Measurements from ENCODE around the gene NDC80. TPM values are rescaled to one million over a fixed set of nuclear protein-coding genes. Genes with fewer than 3 reads are reported as not detected.

The NDC80 gene
- total and polyA plus RNA-seq, 9 of the 15 experiments (the other 6 are each of a cell fraction or from before 2014, with no cell fraction given), result 65.2 to 97.9 (median 83.3) TPM

DNA sequence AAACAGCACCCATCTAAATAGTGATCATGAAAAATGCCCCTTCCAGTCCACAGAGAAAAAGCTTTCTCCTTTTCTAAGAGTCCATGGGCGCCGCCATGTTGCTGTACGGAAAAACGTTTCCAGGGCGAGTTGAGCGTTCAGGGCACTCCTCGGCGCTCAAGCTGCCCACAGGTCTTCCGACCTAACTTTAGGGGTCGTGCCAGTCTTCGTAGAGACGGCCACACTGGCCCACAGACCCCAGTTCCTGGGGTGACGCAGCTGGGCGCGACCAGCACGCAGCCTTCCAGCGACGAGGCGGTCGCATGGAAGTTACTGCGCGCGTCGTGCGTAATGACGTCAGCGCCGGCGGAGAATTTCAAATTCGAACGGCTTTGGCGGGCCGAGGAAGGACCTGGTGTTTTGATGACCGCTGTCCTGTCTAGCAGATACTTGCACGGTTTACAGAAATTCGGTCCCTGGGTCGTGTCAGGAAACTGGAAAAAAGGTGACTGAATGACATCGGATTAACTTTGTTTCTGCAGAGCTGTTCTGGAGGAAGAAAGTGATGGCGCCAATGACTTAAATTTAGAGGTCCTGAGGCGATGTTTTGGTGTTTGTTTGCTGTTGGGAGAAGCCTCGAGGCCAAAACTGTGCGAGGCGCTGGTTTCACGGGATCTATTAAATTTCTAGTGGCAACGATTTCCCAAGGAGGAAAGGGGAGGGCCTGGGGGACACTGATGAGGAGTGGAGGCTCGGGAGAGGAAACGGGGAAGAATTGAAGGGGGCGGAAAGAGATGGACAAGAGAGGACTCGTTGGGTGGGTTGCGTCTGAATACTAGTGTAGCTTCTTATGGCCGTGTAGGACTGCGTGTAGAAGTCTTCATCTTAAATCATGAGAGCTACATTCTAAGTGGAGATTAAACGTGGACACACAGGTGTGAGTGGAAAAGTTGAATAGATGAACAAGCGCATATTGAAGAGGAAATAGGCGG is at the start of gene NDC80, which contains the start of gene METTL4 (continued):
- TF ChIP-seq, protein P1, sequence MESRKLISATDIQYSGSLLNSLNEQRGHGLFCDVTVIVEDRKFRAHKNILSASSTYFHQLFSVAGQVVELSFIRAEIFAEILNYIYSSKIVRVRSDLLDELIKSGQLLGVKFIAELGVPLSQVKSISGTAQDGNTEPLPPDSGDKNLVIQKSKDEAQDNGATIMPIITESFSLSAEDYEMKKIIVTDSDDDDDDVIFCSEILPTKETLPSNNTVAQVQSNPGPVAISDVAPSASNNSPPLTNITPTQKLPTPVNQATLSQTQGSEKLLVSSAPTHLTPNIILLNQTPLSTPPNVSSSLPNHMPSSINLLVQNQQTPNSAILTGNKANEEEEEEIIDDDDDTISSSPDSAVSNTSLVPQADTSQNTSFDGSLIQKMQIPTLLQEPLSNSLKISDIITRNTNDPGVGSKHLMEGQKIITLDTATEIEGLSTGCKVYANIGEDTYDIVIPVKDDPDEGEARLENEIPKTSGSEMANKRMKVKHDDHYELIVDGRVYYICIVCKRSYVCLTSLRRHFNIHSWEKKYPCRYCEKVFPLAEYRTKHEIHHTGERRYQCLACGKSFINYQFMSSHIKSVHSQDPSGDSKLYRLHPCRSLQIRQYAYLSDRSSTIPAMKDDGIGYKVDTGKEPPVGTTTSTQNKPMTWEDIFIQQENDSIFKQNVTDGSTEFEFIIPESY (CRISPR knock-in tag; IDR thresholded peaks at IDR 0.05), result no peak
- peak; percentile 22; the same call in 1 of the 2 replicates for TF ChIP-seq BCOR (IDR thresholded peaks at IDR 0.05)
- TF ChIP-seq, protein P2, sequence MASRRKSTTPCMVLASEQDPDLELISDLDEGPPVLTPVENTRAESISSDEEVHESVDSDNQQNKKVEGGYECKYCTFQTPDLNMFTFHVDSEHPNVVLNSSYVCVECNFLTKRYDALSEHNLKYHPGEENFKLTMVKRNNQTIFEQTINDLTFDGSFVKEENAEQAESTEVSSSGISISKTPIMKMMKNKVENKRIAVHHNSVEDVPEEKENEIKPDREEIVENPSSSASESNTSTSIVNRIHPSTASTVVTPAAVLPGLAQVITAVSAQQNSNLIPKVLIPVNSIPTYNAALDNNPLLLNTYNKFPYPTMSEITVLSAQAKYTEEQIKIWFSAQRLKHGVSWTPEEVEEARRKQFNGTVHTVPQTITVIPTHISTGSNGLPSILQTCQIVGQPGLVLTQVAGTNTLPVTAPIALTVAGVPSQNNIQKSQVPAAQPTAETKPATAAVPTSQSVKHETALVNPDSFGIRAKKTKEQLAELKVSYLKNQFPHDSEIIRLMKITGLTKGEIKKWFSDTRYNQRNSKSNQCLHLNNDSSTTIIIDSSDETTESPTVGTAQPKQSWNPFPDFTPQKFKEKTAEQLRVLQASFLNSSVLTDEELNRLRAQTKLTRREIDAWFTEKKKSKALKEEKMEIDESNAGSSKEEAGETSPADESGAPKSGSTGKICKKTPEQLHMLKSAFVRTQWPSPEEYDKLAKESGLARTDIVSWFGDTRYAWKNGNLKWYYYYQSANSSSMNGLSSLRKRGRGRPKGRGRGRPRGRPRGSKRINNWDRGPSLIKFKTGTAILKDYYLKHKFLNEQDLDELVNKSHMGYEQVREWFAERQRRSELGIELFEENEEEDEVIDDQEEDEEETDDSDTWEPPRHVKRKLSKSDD (conservative IDR thresholded peaks at IDR 0.05; ENCODE audit: low read length), result peak; percentile 69; the same call in 1 of the 2 replicates
- TF ChIP-seq ZNF197 (CRISPR knock-in tag; IDR thresholded peaks at IDR 0.05; ENCODE audit: low read depth), result no peak
- TF ChIP-seq ZNF644 (tag; IDR thresholded peaks at IDR 0.05; ENCODE audit: low read depth), result peak; percentile 88
- TF ChIP-seq JUN (IDR thresholded peaks at IDR 0.05; ENCODE audit: borderline replicate concordance, low read depth, low read length), result peak; percentile 90
- TF ChIP-seq JUN (CRISPR knock-in tag; IDR thresholded peaks at IDR 0.05; ENCODE audit: borderline replicate concordance), result 0 out of 2 replicates have a peak, but pooled peaks have one; percentile 33
- TF ChIP-seq RFX1 (IDR thresholded peaks at IDR 0.05), result no peak
- TF ChIP-seq, protein P3, sequence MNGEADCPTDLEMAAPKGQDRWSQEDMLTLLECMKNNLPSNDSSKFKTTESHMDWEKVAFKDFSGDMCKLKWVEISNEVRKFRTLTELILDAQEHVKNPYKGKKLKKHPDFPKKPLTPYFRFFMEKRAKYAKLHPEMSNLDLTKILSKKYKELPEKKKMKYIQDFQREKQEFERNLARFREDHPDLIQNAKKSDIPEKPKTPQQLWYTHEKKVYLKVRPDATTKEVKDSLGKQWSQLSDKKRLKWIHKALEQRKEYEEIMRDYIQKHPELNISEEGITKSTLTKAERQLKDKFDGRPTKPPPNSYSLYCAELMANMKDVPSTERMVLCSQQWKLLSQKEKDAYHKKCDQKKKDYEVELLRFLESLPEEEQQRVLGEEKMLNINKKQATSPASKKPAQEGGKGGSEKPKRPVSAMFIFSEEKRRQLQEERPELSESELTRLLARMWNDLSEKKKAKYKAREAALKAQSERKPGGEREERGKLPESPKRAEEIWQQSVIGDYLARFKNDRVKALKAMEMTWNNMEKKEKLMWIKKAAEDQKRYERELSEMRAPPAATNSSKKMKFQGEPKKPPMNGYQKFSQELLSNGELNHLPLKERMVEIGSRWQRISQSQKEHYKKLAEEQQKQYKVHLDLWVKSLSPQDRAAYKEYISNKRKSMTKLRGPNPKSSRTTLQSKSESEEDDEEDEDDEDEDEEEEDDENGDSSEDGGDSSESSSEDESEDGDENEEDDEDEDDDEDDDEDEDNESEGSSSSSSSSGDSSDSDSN (IDR thresholded peaks at IDR 0.05; ENCODE audit: borderline replicate concordance in 1 of 2, low read depth in 2 of 2, low read length in 2 of 2), result 0 out of 4 replicates have a peak, but pooled peaks have one; percentile 19 to 43
- TF ChIP-seq, protein P4, sequence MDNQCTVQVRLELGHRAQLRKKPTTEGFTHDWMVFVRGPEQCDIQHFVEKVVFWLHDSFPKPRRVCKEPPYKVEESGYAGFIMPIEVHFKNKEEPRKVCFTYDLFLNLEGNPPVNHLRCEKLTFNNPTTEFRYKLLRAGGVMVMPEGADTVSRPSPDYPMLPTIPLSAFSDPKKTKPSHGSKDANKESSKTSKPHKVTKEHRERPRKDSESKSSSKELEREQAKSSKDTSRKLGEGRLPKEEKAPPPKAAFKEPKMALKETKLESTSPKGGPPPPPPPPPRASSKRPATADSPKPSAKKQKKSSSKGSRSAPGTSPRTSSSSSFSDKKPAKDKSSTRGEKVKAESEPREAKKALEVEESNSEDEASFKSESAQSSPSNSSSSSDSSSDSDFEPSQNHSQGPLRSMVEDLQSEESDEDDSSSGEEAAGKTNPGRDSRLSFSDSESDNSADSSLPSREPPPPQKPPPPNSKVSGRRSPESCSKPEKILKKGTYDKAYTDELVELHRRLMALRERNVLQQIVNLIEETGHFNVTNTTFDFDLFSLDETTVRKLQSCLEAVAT (IDR thresholded peaks at IDR 0.05), result peak; percentile 72 to 85; a peak in 3 of 4 replicates
- peak; percentile 96 to 98 (median 97) for TF ChIP-seq YY1 (IDR thresholded peaks at IDR 0.05; ENCODE audit: borderline replicate concordance in 1 of 3, control insufficient read depth in 1 of 3, extremely low read depth in 1 of 3, insufficient read depth in 3 of 3, insufficient read length in 1 of 3, insufficient replicate concordance in 2 of 3, low read depth in 1 of 3, low read length in 2 of 3)
- no peak for TF ChIP-seq ZNF316 (IDR thresholded peaks at IDR 0.05)
- peak; percentile 69 for TF ChIP-seq HNRNPLL (IDR thresholded peaks at IDR 0.05; ENCODE audit: low read depth, low read length, poor library complexity, severe bottlenecking)
- no peak for TF ChIP-seq RFX5 (IDR thresholded peaks at IDR 0.05; ENCODE audit: low read depth, low read length)
- no peak for TF ChIP-seq ZNF444 (CRISPR knock-in tag; IDR thresholded peaks at IDR 0.05)
- no peak for TF ChIP-seq PPARD (CRISPR knock-in tag; IDR thresholded peaks at IDR 0.05)

Measured in K562 (cell line).